ENCODE measurements around the gene MBD5. TPM values are rescaled to one million over a fixed set of nuclear protein-coding genes. Genes with fewer than 3 reads are reported as not detected.

Gene MBD5
- total RNA-seq, 4 donors from 2014 or later, result 15.4 to 43.0 (median 18.4) TPM

DNA sequence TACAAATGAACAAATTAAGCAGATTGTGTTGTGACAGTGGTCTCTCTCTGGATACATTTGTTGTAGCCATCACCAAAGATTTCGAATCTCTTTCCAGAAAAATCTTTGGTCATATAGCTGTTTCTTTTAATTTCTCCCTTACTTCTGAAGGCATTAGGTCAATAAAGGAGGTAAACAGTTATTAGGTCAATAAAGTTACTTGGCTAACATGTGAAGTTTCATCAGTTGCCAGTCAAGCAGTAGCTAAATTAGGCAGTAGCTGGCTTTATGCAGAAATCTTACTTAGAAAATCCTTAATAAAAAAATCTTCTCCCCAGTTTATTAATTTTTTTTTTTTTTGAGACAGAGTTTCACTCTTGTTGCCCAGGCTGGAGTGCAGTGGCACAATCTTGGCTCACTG is 115.5 kb downstream of the MBD5 start:
- TF ChIP-seq, protein P1, sequence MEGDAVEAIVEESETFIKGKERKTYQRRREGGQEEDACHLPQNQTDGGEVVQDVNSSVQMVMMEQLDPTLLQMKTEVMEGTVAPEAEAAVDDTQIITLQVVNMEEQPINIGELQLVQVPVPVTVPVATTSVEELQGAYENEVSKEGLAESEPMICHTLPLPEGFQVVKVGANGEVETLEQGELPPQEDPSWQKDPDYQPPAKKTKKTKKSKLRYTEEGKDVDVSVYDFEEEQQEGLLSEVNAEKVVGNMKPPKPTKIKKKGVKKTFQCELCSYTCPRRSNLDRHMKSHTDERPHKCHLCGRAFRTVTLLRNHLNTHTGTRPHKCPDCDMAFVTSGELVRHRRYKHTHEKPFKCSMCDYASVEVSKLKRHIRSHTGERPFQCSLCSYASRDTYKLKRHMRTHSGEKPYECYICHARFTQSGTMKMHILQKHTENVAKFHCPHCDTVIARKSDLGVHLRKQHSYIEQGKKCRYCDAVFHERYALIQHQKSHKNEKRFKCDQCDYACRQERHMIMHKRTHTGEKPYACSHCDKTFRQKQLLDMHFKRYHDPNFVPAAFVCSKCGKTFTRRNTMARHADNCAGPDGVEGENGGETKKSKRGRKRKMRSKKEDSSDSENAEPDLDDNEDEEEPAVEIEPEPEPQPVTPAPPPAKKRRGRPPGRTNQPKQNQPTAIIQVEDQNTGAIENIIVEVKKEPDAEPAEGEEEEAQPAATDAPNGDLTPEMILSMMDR (IDR thresholded peaks at IDR 0.05), result no peak
- no peak for DNase-seq (ENCODE audit: low spot score)
- ATAC-seq (ENCODE audit: low FRiP score), result no peak

DNA sequence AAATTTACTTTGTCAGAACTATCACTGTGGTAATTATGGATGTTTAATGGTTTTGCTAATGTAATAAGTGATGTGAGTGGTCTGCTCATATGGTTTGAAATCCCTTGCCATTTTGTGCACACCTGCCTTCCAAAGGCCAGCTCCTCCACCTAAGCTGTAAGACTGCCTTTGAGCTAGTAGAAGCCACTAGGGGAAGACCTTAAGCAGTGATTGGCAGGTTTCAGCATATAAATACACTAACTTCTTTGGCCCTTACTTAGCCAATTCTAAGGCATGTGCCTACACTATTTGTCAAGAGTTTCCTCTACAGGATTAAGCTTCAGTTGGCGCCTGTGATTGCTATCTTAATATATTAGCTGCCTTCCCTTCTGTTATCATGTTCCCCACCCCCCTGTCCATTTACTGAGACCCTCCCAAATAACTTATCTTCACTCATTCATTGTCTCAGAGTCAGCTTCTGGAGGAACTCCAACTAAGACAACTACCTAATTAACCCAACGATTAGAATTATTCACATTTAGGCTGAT is 141.1 kb downstream of the MBD5 start:
- no peak for ATAC-seq (ENCODE audit: low FRiP score)
- DNase-seq (ENCODE audit: low spot score), result no peak
- TF ChIP-seq, protein P1 (IDR thresholded peaks at IDR 0.05), result no peak

DNA sequence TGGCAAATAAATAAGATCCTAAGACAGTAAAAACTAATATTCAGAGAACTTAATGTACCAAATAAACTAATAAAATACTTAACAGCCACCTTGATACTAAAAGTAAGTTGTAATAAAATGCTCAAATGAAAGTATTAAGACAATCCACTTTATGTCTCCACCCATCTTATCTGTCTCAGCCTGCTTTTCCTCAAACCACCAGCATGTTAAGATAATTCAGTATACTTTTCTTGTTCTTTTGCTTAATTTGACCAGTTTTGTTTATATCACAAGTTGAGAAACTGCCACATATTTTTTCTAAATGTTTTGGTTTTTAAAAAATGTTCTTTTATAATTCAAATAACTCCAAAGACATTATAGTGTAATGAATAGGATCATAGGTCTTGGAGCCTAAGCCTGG is 142.0 kb downstream of the MBD5 start:
- TF ChIP-seq, protein P1 (IDR thresholded peaks at IDR 0.05), result no peak
- DNase-seq (ENCODE audit: low spot score) (no peak), ATAC-seq (ENCODE audit: low FRiP score) (no peak)

DNA sequence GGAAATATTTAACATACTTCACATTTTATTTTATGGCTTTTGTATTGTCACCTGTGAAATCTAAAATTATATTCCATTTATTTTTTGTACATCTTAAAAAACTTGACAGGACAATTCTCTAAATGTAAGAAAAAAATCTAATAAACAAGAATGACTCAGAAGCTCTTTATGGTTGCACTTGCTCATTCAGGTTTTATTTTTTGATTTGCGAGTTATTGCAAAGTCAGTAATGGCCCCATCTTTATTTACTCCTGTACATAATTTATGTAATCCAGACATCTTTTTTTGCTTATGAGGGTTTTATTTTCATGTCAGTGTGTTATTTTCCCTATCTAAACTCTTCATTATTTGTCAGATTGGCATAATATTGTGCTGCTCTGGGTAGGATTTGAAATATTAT is 145.1 kb downstream of the MBD5 start:
- DNase-seq (ENCODE audit: low spot score) (no peak), ATAC-seq (ENCODE audit: low FRiP score) (no peak)
- TF ChIP-seq, protein P1 (IDR thresholded peaks at IDR 0.05), result no peak

DNA sequence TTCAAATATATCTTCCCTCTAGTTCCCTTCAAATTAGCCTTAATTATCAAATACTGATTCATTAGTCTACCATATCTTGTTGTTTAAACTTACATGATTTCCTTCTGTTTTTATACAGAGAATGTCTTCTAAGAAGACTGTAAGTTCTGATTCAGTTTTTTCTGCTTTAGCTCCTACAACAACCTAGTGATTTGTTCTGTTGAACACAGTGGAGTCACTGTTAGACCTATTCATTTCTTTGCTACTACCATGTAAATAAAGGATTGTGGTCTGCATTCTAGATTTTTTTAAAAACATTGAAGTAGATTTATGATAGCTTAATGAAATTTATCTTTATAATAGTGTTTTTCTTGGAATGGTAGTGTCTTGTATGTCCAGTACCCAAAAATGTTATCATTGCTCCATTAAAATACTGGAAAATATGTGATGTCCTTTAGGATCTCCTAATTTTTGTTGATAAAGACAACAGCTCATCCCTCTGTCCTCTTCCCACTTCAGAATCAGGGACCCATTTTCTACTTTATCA is 146.4 kb downstream of the MBD5 start:
- ATAC-seq (ENCODE audit: low FRiP score), result no peak
- no peak for DNase-seq (ENCODE audit: low spot score)
- TF ChIP-seq, protein P1 (IDR thresholded peaks at IDR 0.05), result no peak

DNA sequence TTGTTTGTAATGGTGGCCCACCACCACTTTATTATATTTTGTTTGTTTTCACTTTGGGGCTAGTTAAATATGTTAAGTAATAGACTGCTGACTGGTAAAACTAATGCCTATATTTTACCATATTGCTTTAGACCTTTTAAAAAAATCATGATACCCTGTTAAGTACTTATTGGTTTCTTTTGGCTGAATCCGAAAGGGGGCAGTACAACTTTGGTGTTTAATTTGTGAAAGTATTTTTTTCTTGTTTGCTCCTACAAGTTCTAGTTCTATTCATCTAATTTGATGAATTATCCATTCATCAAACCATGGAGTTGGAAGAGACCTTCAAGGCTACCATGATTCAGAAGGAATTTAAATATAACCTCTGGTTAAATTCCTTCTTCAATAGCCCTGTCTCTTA is 147.0 kb downstream of the MBD5 start:
- TF ChIP-seq, protein P1 (IDR thresholded peaks at IDR 0.05), result no peak
- ATAC-seq (ENCODE audit: low FRiP score), result no peak
- no peak for DNase-seq (ENCODE audit: low spot score)

DNA sequence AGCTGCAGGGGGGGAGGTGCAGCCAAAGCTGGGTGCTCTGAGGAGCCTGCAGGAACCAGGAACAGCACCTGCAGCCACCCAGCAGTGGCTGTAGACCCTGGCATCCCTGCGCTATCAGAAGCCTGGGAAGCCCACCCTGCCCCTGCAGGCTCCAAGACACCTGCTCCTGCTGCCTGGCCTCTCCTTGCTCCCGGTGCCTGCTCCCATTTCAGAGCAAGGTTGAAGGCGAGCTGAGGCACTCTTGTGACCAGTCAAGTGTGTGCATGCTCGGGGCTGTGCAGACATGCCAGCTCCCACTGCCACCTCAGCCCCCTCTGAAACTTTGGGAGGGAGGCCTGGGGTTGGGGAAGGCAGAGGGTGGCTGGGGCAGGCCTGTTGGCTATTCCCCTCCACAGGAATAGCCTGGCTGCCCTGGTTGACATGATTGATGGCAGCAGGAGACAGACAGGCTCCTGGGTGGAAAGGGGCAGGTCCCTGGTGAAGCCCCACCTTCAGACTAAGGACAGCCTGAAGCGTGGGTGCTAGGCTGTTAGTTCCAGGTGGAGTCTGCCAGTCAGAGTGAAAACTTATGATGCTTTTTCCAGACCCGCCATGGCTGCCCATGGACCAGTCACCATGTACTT is 151.4 kb downstream of the MBD5 start:
- ATAC-seq (ENCODE audit: low FRiP score), result no peak

More for the DNA sequence above, 151.4 kb downstream of the MBD5 start:
- TF ChIP-seq, protein P1 (IDR thresholded peaks at IDR 0.05), result no peak
- DNase-seq (ENCODE audit: low spot score), result no peak

Measured in omental fat pad (tissue), 4 donors.